Measurements from ENCODE around the gene GEMIN4. TPM values are rescaled to one million over a fixed set of nuclear protein-coding genes. Genes with fewer than 3 reads are reported as not detected.
"Not testable (repeated sequence)": the region's sequence is repeated elsewhere in the genome, so short reads cannot be mapped to it uniquely, and the experiment has no call there.

GEMIN4 gene
- total RNA-seq, 1 donor from 2014 or later: 7.8 TPM

- peaks cover 24 to 28% (median 26%) of the 10 kb centered on the region in 3 donors for H3K4me1 ChIP-seq (ENCODE audit: control insufficient read depth in 3 of 3, insufficient read depth in 3 of 3, low read length in 3 of 3)
- H3K27me3 ChIP-seq (ENCODE audit: control insufficient read depth in 3 of 3, insufficient read depth in 3 of 3, low read length in 3 of 3): no peaks in the 10 kb centered on the region
- peaks cover 20 to 27% (median 24%) of the 10 kb centered on the region in 3 donors for H3K36me3 ChIP-seq (ENCODE audit: control insufficient read depth in 3 of 3, insufficient read depth in 3 of 3, low read length in 3 of 3)
- peak overlapping the region; percentile 68 to 80 (median 74) for H3K9ac ChIP-seq (ENCODE audit: low read depth in 1 of 3, low read length in 3 of 3)
- H3K27ac ChIP-seq (ENCODE audit: low read depth, low read length): peak overlapping the region; percentile 51
- no peaks in the 10 kb centered on the region for H3K9me3 ChIP-seq (ENCODE audit: control insufficient read depth in 3 of 3, low read length in 3 of 3)
- peak overlapping the region; percentile 62 to 78 (median 63) for H3K4me3 ChIP-seq (ENCODE audit: low read length in 3 of 3)
Measured at GRCh38 chr17:794876-795275, 42.8 kb upstream of the GEMIN4 start.

GRCh38 chr17:792277-792676, 40.2 kb upstream of the GEMIN4 start:
- H3K9me3 ChIP-seq (ENCODE audit: control insufficient read depth in 3 of 3, low read length in 3 of 3): no peaks in the 10 kb centered on the region
- no peaks in the 10 kb centered on the region for H3K27me3 ChIP-seq (ENCODE audit: control insufficient read depth in 3 of 3, insufficient read depth in 3 of 3, low read length in 3 of 3)
- peaks cover 13 to 17% (median 16%) of the 10 kb centered on the region in 3 donors for H3K4me1 ChIP-seq (ENCODE audit: control insufficient read depth in 3 of 3, insufficient read depth in 3 of 3, low read length in 3 of 3)
- no peak overlapping the region for H3K9ac ChIP-seq (ENCODE audit: low read depth in 1 of 3, low read length in 3 of 3)
- peaks cover 38 to 44% (median 43%) of the 10 kb centered on the region in 3 donors for H3K36me3 ChIP-seq (ENCODE audit: control insufficient read depth in 3 of 3, insufficient read depth in 3 of 3, low read length in 3 of 3)
- H3K4me3 ChIP-seq (ENCODE audit: low read length in 3 of 3): no peak overlapping the region
- no peak overlapping the region for H3K27ac ChIP-seq (ENCODE audit: low read depth, low read length)

- peaks cover 13 to 17% (median 14%) of the 10 kb centered on the region in 3 donors for H3K4me1 ChIP-seq (ENCODE audit: control insufficient read depth in 3 of 3, insufficient read depth in 3 of 3, low read length in 3 of 3)
- peaks cover 38 to 43% (median 40%) of the 10 kb centered on the region in 3 donors for H3K36me3 ChIP-seq (ENCODE audit: control insufficient read depth in 3 of 3, insufficient read depth in 3 of 3, low read length in 3 of 3)
- no peak overlapping the region for H3K27ac ChIP-seq (ENCODE audit: low read depth, low read length)
- no peaks in the 10 kb centered on the region for H3K27me3 ChIP-seq (ENCODE audit: control insufficient read depth in 3 of 3, insufficient read depth in 3 of 3, low read length in 3 of 3)
- H3K4me3 ChIP-seq (ENCODE audit: low read length in 3 of 3): no peak overlapping the region
- no peak overlapping the region for H3K9ac ChIP-seq (ENCODE audit: low read depth in 1 of 3, low read length in 3 of 3)
- no peaks in the 10 kb centered on the region for H3K9me3 ChIP-seq (ENCODE audit: control insufficient read depth in 3 of 3, low read length in 3 of 3)
Measured at GRCh38 chr17:791829-792228, 39.8 kb upstream of the GEMIN4 start.

GRCh38 chr17:790874-791247, 38.8 kb upstream of the GEMIN4 start:
- H3K27ac ChIP-seq (ENCODE audit: low read depth, low read length); H3K27me3 ChIP-seq (ENCODE audit: control insufficient read depth in 3 of 3, insufficient read depth in 3 of 3, low read length in 3 of 3); H3K9me3 ChIP-seq (ENCODE audit: control insufficient read depth in 3 of 3, low read length in 3 of 3); H3K9ac ChIP-seq (ENCODE audit: low read depth in 1 of 3, low read length in 3 of 3); H3K4me3 ChIP-seq (ENCODE audit: low read length in 3 of 3): not testable (repeated sequence)
- peaks cover 38 to 43% (median 38%) of the 10 kb centered on the region in 3 donors for H3K36me3 ChIP-seq (ENCODE audit: control insufficient read depth in 3 of 3, insufficient read depth in 3 of 3, low read length in 3 of 3)
- H3K4me1 ChIP-seq (ENCODE audit: control insufficient read depth in 3 of 3, insufficient read depth in 3 of 3, low read length in 3 of 3): peaks cover 12 to 16% (median 13%) of the 10 kb centered on the region in 3 donors

GRCh38 chr17:789931-790873, 38.1 kb upstream of the GEMIN4 start:
- H3K36me3 ChIP-seq (ENCODE audit: control insufficient read depth in 3 of 3, insufficient read depth in 3 of 3, low read length in 3 of 3): peaks cover 38 to 44% (median 40%) of the 10 kb centered on the region in 3 donors
- H3K27me3 ChIP-seq (ENCODE audit: control insufficient read depth in 3 of 3, insufficient read depth in 3 of 3, low read length in 3 of 3); H3K27ac ChIP-seq (ENCODE audit: low read depth, low read length); H3K9me3 ChIP-seq (ENCODE audit: control insufficient read depth in 3 of 3, low read length in 3 of 3); H3K4me3 ChIP-seq (ENCODE audit: low read length in 3 of 3); H3K9ac ChIP-seq (ENCODE audit: low read depth in 1 of 3, low read length in 3 of 3); H3K4me1 ChIP-seq (ENCODE audit: control insufficient read depth in 3 of 3, insufficient read depth in 3 of 3, low read length in 3 of 3): not testable (repeated sequence)

- Histone ChIP-seq H3K9ac (ENCODE audit: low read depth in 1 of 3, low read length in 3 of 3) (no peak overlapping the region), H3K4me1 (ENCODE audit: control insufficient read depth in 3 of 3, insufficient read depth in 3 of 3, low read length in 3 of 3) (peaks cover under 1 to 5% (median under 1%) of the 10 kb centered on the region in 3 donors), H3K27ac (ENCODE audit: low read depth, low read length) (no peak overlapping the region), H3K4me3 (ENCODE audit: low read length in 3 of 3) (no peak overlapping the region), H3K27me3 (ENCODE audit: control insufficient read depth in 3 of 3, insufficient read depth in 3 of 3, low read length in 3 of 3) (no peaks in the 10 kb centered on the region), H3K9me3 (ENCODE audit: control insufficient read depth in 3 of 3, low read length in 3 of 3) (no peaks in the 10 kb centered on the region), H3K36me3 (ENCODE audit: control insufficient read depth in 3 of 3, insufficient read depth in 3 of 3, low read length in 3 of 3) (peaks cover 40 to 49% (median 43%) of the 10 kb centered on the region in 3 donors)
Measured at GRCh38 chr17:789160-789840, 37.2 kb upstream of the GEMIN4 start.

GRCh38 chr17:788551-788950, 36.5 kb upstream of the GEMIN4 start:
- Histone ChIP-seq H3K36me3 (ENCODE audit: control insufficient read depth in 3 of 3, insufficient read depth in 3 of 3, low read length in 3 of 3) (peaks cover 44 to 52% (median 46%) of the 10 kb centered on the region in 3 donors), H3K4me1 (ENCODE audit: control insufficient read depth in 3 of 3, insufficient read depth in 3 of 3, low read length in 3 of 3) (peaks cover 5 to 11% (median 8%) of the 10 kb centered on the region in 3 donors), H3K9ac (ENCODE audit: low read depth in 1 of 3, low read length in 3 of 3) (no peak overlapping the region), H3K27me3 (ENCODE audit: control insufficient read depth in 3 of 3, insufficient read depth in 3 of 3, low read length in 3 of 3) (no peaks in the 10 kb centered on the region), H3K27ac (ENCODE audit: low read depth, low read length) (no peak overlapping the region), H3K9me3 (ENCODE audit: control insufficient read depth in 3 of 3, low read length in 3 of 3) (no peaks in the 10 kb centered on the region), H3K4me3 (ENCODE audit: low read length in 3 of 3) (no peak overlapping the region)

- Histone ChIP-seq H3K36me3 (ENCODE audit: control insufficient read depth in 3 of 3, insufficient read depth in 3 of 3, low read length in 3 of 3) (peaks cover 42 to 51% (median 45%) of the 10 kb centered on the region in 3 donors), H3K27me3 (ENCODE audit: control insufficient read depth in 3 of 3, insufficient read depth in 3 of 3, low read length in 3 of 3) (no peaks in the 10 kb centered on the region), H3K27ac (ENCODE audit: low read depth, low read length) (no peak overlapping the region), H3K4me3 (ENCODE audit: low read length in 3 of 3) (no peak overlapping the region), H3K9me3 (ENCODE audit: control insufficient read depth in 3 of 3, low read length in 3 of 3) (no peaks in the 10 kb centered on the region), H3K9ac (ENCODE audit: low read depth in 1 of 3, low read length in 3 of 3) (no peak overlapping the region), H3K4me1 (ENCODE audit: control insufficient read depth in 3 of 3, insufficient read depth in 3 of 3, low read length in 3 of 3) (peaks cover 13 to 19% (median 16%) of the 10 kb centered on the region in 3 donors)
Measured at GRCh38 chr17:787641-788221, 35.7 kb upstream of the GEMIN4 start.

GRCh38 chr17:785901-786300, 33.8 kb upstream of the GEMIN4 start:
- H3K4me3 ChIP-seq (ENCODE audit: low read length in 3 of 3): not testable (repeated sequence)

More at GRCh38 chr17:785901-786300, 33.8 kb upstream of the GEMIN4 start:
- H3K9me3 ChIP-seq (ENCODE audit: control insufficient read depth in 3 of 3, low read length in 3 of 3); H3K27ac ChIP-seq (ENCODE audit: low read depth, low read length); H3K27me3 ChIP-seq (ENCODE audit: control insufficient read depth in 3 of 3, insufficient read depth in 3 of 3, low read length in 3 of 3); H3K9ac ChIP-seq (ENCODE audit: low read depth in 1 of 3, low read length in 3 of 3): not testable (repeated sequence)
- Histone ChIP-seq H3K4me1 (ENCODE audit: control insufficient read depth in 3 of 3, insufficient read depth in 3 of 3, low read length in 3 of 3) (peaks cover 18 to 32% (median 26%) of the 10 kb centered on the region in 3 donors), H3K36me3 (ENCODE audit: control insufficient read depth in 3 of 3, insufficient read depth in 3 of 3, low read length in 3 of 3) (peaks cover 30 to 32% (median 31%) of the 10 kb centered on the region in 3 donors)

All from skeletal muscle tissue (tissue), 4 donors.